Activated effector memory CD4-positive, alpha-beta T cell treated with Interleukin-2 at 50 U/mL for 16 hours (primary cell): ENCODE measurements around the gene FERMT3.
A peak's percentile ranks its signal among the peaks of the same experiment; 100 is the strongest.

Source experiments
- DNase-seq: peaks from one replicate; pipeline ENCODE4 v3.0.0-alpha.2; 2020

The FERMT3 gene

GRCh38 chr11:64266339-64266738 lies 59.8 kb downstream of the FERMT3 start:
- DNase-seq, result no peak

- DNase-seq, result no peak
Measured at GRCh38 chr11:64267207-64267945, 60.9 kb downstream of the FERMT3 start.

- no peak for DNase-seq
Measured at GRCh38 chr11:64268025-64268892, 61.7 kb downstream of the FERMT3 start.

- DNase-seq, result peak; percentile 34
Measured at GRCh38 chr11:64268893-64269539, 62.5 kb downstream of the FERMT3 start.

- peak; percentile 98 for DNase-seq
Measured at GRCh38 chr11:64269540-64270220, 63.2 kb downstream of the FERMT3 start.
